ENCODE measurements around the gene AIP.
"Not testable (repeated sequence)": the region's sequence is repeated elsewhere in the genome, so short reads cannot be mapped to it uniquely, and the experiment has no call there.

Gene AIP

GRCh38 chr11:67469508-67469811 lies 13.4 kb upstream of the AIP start:
- no peak for DNase-seq

GRCh38 chr11:67470337-67471002 lies 12.4 kb upstream of the AIP start:
- DNase-seq = no peak

- no peak for DNase-seq
Observed at GRCh38 chr11:67472882-67473281, 9.9 kb upstream of the AIP start.

- not testable (repeated sequence) for DNase-seq
Observed at GRCh38 chr11:67476692-67477091, 6.1 kb upstream of the AIP start.

GRCh38 chr11:67477344-67478050 lies 5.3 kb upstream of the AIP start:
- DNase-seq = not testable (repeated sequence)

DNA sequence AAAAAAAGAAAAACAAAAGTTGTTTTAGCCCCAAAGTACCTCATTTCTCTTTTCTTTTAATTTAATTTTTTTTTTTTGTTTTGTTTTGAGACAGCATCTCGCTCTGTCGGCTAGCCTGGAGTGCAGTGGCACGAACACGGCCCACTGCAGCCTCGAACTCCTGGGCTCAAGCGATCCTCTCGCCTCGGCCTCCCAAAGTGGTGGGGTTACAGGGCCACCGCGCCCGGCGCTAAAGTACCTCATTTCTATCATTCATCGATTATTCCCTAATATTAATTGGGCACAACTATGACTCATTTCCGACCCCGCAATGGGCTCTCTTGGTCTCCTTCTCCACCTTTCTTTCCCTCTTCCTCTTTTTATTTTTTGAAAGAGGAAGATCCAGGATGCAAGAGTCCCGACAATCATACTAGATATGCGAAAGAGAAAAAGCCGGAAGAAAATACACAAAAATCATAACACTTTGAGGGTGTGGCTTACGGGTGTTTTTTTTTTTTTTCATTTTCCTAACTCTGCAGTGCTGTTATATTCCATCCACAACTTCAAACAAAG lies 475 bp upstream of the AIP start:
- no peak for DNase-seq

- DNase-seq = no peak
Observed at GRCh38 chr11:67483831-67484665, 1.2 kb downstream of the AIP start.

DNA sequence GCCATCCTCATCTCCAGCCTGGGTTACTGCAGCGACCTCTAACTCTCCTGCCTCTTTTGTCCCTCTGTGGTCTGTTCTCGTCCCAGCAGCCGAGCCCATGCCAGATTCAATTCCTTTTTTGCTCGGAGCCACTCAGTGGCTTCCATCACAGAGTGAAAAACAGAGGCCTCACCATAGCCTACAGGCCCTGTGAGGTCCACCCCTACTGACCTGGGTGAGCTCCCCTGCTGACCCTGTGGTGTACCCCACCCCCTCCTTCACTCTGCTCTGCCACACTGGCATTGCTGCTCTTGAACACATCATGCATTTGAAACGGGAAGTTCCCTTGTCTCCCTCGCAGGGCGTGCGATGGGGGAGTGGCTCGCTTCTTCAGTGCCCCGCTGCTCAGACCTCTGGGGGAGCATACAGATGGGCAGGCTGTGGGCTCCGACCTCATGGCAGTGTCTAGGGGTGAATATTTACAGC lies 2.1 kb downstream of the AIP start:
- DNase-seq = no peak

DNA sequence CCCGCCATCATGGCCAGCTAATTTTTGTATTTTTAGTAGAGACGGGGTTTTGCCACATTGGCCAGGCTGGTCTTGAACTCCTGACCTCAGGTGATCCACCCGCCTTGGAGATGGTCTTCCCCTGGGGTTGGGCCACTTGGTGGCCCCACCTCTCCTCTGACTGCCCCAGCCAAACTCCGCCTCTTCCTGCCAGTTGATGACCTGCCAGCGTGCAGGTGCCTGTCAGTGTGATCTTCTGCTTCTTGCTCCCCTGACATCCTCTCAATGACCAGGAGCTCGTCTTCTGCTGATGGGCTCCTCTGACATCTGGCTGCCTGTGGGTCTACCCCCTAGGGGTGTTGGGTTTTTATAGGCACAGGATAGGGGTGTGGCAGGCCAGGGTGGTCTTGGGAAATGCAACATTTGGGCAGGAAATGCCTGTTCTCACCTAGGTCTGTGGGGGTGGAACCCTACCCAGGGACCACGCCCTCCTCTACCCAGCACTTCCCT lies 3.1 kb downstream of the AIP start:
- not testable (repeated sequence) for DNase-seq

DNA sequence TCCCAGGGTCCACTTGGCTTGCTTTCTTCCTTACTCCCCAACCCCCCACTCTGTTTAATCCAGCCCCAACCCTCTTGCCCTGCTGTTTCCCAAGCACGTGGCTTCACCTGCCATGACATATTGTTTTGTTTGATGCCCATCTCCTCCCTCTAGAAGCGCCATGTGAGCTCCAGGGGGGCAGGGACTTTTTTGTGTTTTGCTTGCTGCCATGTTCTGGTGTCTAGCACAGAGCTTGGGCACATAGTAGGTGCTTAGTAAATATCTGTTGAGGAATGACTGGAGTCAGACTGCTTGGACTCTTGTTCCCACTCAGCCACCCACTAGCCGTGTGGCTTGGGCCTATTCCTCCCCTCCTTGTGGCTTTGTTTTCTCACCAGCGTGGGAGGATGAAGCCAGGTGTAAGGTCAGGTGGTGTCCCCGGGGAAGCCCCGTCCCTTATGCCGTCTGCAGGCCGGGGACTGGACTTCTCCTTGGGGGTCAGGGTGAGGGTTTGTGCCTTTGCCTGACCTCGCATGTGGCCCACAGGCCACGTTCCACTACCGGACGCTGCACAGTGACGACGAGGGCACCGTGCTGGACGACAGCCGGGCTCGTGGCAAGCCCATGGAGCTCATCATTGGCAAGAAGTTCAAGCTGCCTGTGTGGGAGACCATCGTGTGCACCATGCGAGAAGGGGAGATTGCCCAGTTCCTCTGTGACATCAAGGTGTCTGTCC lies 3.8 kb downstream of the AIP start:
- no peak for DNase-seq

DNA sequence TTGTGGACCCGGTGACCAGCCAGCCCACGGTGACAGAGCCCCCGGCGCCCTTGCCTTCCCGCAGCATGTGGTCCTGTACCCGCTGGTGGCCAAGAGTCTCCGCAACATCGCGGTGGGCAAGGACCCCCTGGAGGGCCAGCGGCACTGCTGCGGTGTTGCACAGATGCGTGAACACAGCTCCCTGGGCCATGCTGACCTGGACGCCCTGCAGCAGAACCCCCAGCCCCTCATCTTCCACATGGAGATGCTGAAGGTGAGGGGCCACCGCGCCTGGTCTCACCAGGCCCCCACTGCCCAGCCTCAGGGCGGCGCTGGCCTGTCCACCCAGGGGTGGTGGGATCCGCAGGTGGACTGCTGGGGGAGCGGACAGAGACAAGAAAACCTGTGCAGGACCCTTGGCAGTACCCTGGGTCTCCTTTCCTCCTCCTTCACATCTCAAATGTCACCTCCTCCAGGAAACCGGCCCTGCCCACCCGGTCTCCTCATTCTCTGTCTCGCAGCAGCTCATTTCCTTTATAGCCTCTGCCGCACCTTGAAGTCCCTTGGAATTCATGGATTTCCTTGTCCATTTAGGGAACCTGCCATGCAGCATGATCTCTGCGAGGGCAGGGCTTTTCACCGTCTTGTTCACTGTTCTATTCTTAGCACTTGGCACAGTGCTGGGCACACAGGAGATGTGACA lies 6.5 kb downstream of the AIP start:
- no peak for DNase-seq

- no peak for DNase-seq
Observed at GRCh38 chr11:67489885-67490726, 7.3 kb downstream of the AIP start.

DNA sequence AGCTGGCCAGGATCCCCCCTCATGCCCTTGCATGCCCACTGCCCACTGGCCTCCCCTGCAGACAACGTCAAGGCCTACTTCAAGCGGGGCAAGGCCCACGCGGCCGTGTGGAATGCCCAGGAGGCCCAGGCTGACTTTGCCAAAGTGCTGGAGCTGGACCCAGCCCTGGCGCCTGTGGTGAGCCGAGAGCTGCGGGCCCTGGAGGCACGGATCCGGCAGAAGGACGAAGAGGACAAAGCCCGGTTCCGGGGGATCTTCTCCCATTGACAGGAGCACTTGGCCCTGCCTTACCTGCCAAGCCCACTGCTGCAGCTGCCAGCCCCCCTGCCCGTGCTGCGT lies 7.9 kb downstream of the AIP start:
- DNase-seq = no peak

DNA sequence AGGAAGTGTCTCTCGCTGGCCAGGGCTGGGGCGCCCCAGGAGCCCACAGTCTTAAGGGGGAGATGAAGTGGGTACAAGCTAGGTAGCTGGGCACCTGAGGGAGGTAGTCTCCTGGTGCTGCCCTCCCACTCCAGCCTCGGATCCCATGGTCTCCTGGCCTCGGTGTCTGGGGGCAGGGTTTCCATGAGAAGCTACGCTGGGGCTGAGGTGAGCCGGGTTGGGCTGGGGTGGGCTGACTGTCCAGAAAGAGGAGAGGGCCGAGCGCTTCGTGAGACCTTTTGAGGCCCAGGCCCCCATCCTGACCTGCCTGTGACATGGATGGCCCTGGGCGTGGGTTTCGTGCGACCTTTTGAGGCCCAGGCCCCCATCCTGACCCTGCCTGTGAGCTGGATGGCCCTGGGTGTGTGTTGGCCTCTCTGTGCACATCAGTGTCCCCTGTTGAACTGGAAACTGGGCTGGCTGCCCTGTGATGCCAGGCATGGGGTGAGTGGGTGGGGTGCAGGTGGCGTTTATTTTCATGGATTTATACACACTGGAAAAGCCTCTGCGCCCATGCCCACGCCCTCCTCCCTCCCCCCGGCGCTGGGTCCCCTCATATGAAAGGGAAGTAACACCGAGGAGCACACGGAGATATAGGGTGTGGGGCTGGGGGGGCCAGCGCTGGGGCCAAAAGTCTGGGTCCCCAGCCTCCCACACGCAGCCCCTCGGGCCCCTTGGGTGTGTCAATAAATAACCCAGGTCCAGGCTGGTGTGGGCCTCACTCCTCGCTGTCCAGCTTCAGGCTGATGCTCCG lies 8.6 kb downstream of the AIP start:
- DNase-seq = no peak

DNA sequence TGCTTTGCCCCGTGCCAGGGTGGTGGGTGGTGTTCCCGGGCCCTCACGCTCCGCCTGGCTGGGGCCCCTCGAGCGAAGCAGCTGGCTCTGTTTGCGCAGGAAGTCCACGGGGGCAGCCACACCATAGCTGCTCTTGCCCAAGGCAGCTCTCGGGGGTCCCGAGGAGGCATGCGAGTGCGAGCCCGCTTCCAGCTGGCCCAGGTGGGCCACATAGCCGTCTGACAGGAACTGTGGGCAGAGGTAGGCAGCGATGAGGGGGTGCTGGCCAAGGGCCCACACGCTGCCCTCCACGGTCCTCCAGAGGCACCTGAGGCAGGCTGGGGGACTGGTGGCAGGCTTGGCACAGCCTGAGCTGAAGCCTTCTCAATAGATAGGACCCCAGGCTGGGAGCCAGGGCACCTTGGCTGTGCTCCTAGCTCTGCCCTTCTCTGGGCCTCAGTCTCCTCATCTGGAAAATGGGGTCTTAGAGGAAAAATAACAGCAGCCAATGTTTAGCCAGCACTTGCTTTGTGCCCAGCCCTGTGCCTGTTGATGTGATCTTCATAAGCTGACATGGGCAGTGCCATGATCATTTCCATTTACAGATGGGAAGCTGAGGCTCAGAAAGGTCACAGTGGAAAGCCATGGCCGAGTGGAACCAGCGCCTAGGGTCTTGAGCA lies 9.4 kb downstream of the AIP start:
- DNase-seq = no peak

DNA sequence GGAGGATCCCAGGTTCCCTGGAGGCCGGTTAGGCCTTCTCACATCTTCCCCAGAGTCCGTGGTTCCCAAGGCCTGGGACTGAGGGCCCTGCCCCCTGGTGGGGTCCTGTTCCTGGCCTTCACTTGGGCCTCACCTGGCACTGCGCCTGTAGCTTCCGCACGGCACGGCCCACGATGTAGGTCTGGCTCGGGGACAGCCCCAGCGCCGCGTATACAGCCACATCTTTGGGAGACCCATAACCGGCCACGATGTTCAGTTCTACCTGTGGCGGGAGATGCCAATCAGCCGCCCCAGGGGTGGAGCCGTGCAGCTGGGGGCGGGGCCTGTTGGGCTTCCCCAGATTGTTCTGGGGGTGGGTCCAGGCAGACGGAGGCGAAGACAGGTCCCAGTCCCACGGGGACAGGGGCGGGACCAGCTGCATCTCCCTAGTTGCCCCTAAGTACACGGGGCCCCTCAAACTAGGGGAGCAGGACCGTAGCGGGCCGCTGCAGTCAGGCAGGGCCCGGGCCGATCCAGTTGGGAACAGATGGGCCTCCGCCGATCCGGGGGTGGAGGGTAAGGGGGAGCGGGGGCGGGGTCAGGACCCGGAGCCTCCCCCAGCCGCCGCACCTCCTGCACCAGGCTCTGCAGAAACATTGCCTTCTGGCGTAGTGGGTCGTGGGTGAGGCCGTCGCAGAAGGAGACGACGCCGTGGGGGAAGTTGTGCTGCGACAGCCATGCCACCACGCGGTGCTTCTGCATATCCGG lies 10.1 kb downstream of the AIP start:
- DNase-seq = no peak

- no peak for DNase-seq
Observed at GRCh38 chr11:67493548-67494370, 10.9 kb downstream of the AIP start.

All from NCI-H446 (cell line).